Ishikawa (cell line): ENCODE results near the gene RGS9.

ENCODE experiments used
- CEBPB ChIP-seq: IDR thresholded peaks from 2 replicates; pipeline ENCODE4 v1.6.1; 2012
- CREB1 ChIP-seq: IDR thresholded peaks from 2 replicates; pipeline ENCODE4 v1.6.1; 2012; ENCODE audit warnings: low read depth
- EGR1 ChIP-seq: IDR thresholded peaks from 2 replicates; pipeline ENCODE4 v1.6.1; 2012
- EP300 ChIP-seq: IDR thresholded peaks from 2 replicates; pipeline ENCODE4 v1.6.1; 2012; ENCODE audit warnings: borderline replicate concordance
- FOXM1 ChIP-seq: IDR thresholded peaks from 2 replicates; pipeline ENCODE4 v1.6.1; 2012; ENCODE audit warnings: low read depth, borderline replicate concordance
- MAX ChIP-seq: IDR thresholded peaks from 2 replicates; pipeline ENCODE4 v1.6.1; 2012
- NFIC ChIP-seq: IDR thresholded peaks from 2 replicates; pipeline ENCODE4 v1.6.1; 2012
- RAD21 ChIP-seq: IDR thresholded peaks from 2 replicates; pipeline ENCODE4 v1.6.1; 2012; ENCODE audit warnings: low read depth
- REST ChIP-seq: IDR thresholded peaks from 2 replicates; pipeline ENCODE4 v1.6.1; 2012; ENCODE audit warnings: low read depth, mild to moderate bottlenecking
- TAF1 ChIP-seq: IDR thresholded peaks from 2 replicates; pipeline ENCODE4 v1.6.1; 2012; ENCODE audit warnings: low read depth, mild to moderate bottlenecking
- TCF12 ChIP-seq: IDR thresholded peaks from 2 replicates; pipeline ENCODE4 v1.6.1; 2012; ENCODE audit warnings: low read depth
- TEAD4 ChIP-seq: IDR thresholded peaks from 2 replicates; pipeline ENCODE4 v1.6.1; 2012
- USF1 ChIP-seq: IDR thresholded peaks from 2 replicates; pipeline ENCODE4 v1.6.1; 2012
- YY1 ChIP-seq: IDR thresholded peaks from 2 replicates; pipeline ENCODE4 v1.6.1; 2012; ENCODE audit warnings: low read depth
- ZBTB7A ChIP-seq: IDR thresholded peaks from 2 replicates; pipeline ENCODE4 v1.6.1; 2012; ENCODE audit warnings: low read depth

RGS9 gene

GRCh38 chr17:65160516-65160915, 23.3 kb downstream of the RGS9 start:
- TF ChIP-seq TCF12 (no peak), YY1 (no peak), EGR1 (no peak), USF1 (no peak), EP300 (no peak), ZBTB7A (no peak), TEAD4 (no peak), FOXM1 (no peak), MAX (no peak), RAD21 (no peak), CEBPB (no peak), NFIC (no peak), CREB1 (no peak), TAF1 (no peak), REST (no peak)

- TF ChIP-seq REST = no peak
- no peak for TF ChIP-seq RAD21
- no peak for TF ChIP-seq CREB1
- no peak for TF ChIP-seq TAF1
- no peak for TF ChIP-seq YY1
- TF ChIP-seq EGR1 = no peak
- no peak for TF ChIP-seq NFIC
- TF ChIP-seq CEBPB = no peak
- no peak for TF ChIP-seq TEAD4
- no peak for TF ChIP-seq FOXM1
- TF ChIP-seq MAX = no peak
- TF ChIP-seq USF1 = no peak
- TF ChIP-seq EP300 = no peak
- TF ChIP-seq ZBTB7A = no peak
- TF ChIP-seq TCF12 = no peak
Observed at GRCh38 chr17:65163990-65164495, 26.9 kb downstream of the RGS9 start.

GRCh38 chr17:65166787-65167186, 29.6 kb downstream of the RGS9 start:
- TF ChIP-seq FOXM1 (no peak), ZBTB7A (no peak), TAF1 (no peak), USF1 (no peak), EP300 (no peak), NFIC (no peak), RAD21 (no peak), REST (no peak), YY1 (no peak), TEAD4 (no peak), TCF12 (no peak)

- TF ChIP-seq CEBPB = no peak
- TF ChIP-seq TCF12 = no peak
- no peak for TF ChIP-seq REST
- no peak for TF ChIP-seq USF1
- TF ChIP-seq EP300 = no peak
- no peak for TF ChIP-seq YY1
- TF ChIP-seq ZBTB7A = no peak
- no peak for TF ChIP-seq TEAD4
- no peak for TF ChIP-seq FOXM1
- no peak for TF ChIP-seq TAF1
- TF ChIP-seq NFIC = no peak
- no peak for TF ChIP-seq EGR1
- no peak for TF ChIP-seq CREB1
Observed at GRCh38 chr17:65167566-65167965, 30.4 kb downstream of the RGS9 start.
